T-helper 1 cell treated with Interleukin-12 subunit alpha and Interleukin-12 subunit beta and Interleukin-4 antibody, amounts not matched to agents 30 μg/mL and 1 μg/mL, for 36 hours (primary cell): ENCODE measurements around the gene KRAS.

Experiments used
- H3K27ac Mint-ChIP-seq: one replicate; pipeline ENCODE4 v1.8.0; 2021; ENCODE audit warnings: mild to moderate bottlenecking, mixed read lengths
- H3K27me3 Mint-ChIP-seq: one replicate; pipeline ENCODE4 v1.8.0; 2021; ENCODE audit warnings: low read depth, mixed read lengths
- H3K36me3 Mint-ChIP-seq: one replicate; pipeline ENCODE4 v1.8.0; 2021; ENCODE audit warnings: low read depth, mixed read lengths
- H3K4me1 Mint-ChIP-seq: one replicate; pipeline ENCODE4 v1.8.0; 2021; ENCODE audit warnings: low read depth, mixed read lengths
- H3K4me3 Mint-ChIP-seq: one replicate; pipeline ENCODE4 v1.8.0; 2021; ENCODE audit warnings: mild to moderate bottlenecking, moderate library complexity, mixed read lengths
- H3K9me3 Mint-ChIP-seq: one replicate; pipeline ENCODE4 v1.8.0; 2021; ENCODE audit warnings: mixed read lengths

The KRAS gene

GRCh38 chr12:25248137-25248536, 2.6 kb downstream of the KRAS start:
- no peak overlapping the region for H3K27ac Mint-ChIP-seq
- H3K4me1 Mint-ChIP-seq: peaks cover 25% of the 10 kb centered on the region

GRCh38 chr12:25245491-25245890, 5.2 kb downstream of the KRAS start:
- peaks cover 30% of the 10 kb centered on the region for H3K4me1 Mint-ChIP-seq

More at GRCh38 chr12:25248137-25248536, 2.6 kb downstream of the KRAS start:
- no peaks in the 10 kb centered on the region for H3K9me3 Mint-ChIP-seq
- no peak overlapping the region for H3K4me3 Mint-ChIP-seq
- H3K27me3 Mint-ChIP-seq: peaks cover 6% of the 10 kb centered on the region
- peaks cover 30% of the 10 kb centered on the region for H3K36me3 Mint-ChIP-seq

GRCh38 chr12:25243680-25243990, 7.1 kb downstream of the KRAS start:
- Mint-ChIP-seq H3K27ac (no peak overlapping the region), H3K27me3 (no peaks in the 10 kb centered on the region), H3K4me1 (peaks cover 31% of the 10 kb centered on the region), H3K9me3 (no peaks in the 10 kb centered on the region), H3K36me3 (peaks cover 40% of the 10 kb centered on the region), H3K4me3 (no peak overlapping the region)

More at GRCh38 chr12:25245491-25245890, 5.2 kb downstream of the KRAS start:
- no peak overlapping the region for H3K27ac Mint-ChIP-seq
- H3K27me3 Mint-ChIP-seq: no peaks in the 10 kb centered on the region
- H3K9me3 Mint-ChIP-seq: no peaks in the 10 kb centered on the region
- peaks cover 34% of the 10 kb centered on the region for H3K36me3 Mint-ChIP-seq
- no peak overlapping the region for H3K4me3 Mint-ChIP-seq

- Mint-ChIP-seq H3K36me3 (peaks cover 40% of the 10 kb centered on the region), H3K27ac (no peak overlapping the region), H3K4me1 (peaks cover 27% of the 10 kb centered on the region), H3K27me3 (no peaks in the 10 kb centered on the region), H3K9me3 (no peaks in the 10 kb centered on the region), H3K4me3 (no peak overlapping the region)
Observed at GRCh38 chr12:25242981-25243679, 7.6 kb downstream of the KRAS start.

- Mint-ChIP-seq H3K4me3 (no peak overlapping the region), H3K27ac (no peak overlapping the region), H3K9me3 (no peaks in the 10 kb centered on the region), H3K36me3 (peaks cover 43% of the 10 kb centered on the region), H3K27me3 (no peaks in the 10 kb centered on the region), H3K4me1 (peaks cover 21% of the 10 kb centered on the region)
Observed at GRCh38 chr12:25241167-25242020, 9.3 kb downstream of the KRAS start.

- Mint-ChIP-seq H3K27me3 (no peaks in the 10 kb centered on the region), H3K36me3 (peaks cover 25% of the 10 kb centered on the region), H3K27ac (no peak overlapping the region), H3K4me3 (no peak overlapping the region), H3K9me3 (no peaks in the 10 kb centered on the region), H3K4me1 (peaks cover 12% of the 10 kb centered on the region)
Observed at GRCh38 chr12:25236626-25237025, 14.1 kb downstream of the KRAS start.

GRCh38 chr12:25236190-25236589, 14.5 kb downstream of the KRAS start:
- Mint-ChIP-seq H3K27me3 (no peaks in the 10 kb centered on the region), H3K36me3 (peaks cover 25% of the 10 kb centered on the region), H3K4me1 (peaks cover 9% of the 10 kb centered on the region), H3K4me3 (no peak overlapping the region), H3K27ac (no peak overlapping the region), H3K9me3 (no peaks in the 10 kb centered on the region)

GRCh38 chr12:25213338-25213737, 37.4 kb downstream of the KRAS start:
- no peaks in the 10 kb centered on the region for H3K27me3 Mint-ChIP-seq
- H3K4me1 Mint-ChIP-seq: peaks cover 7% of the 10 kb centered on the region
- H3K27ac Mint-ChIP-seq: no peak overlapping the region
- no peaks in the 10 kb centered on the region for H3K9me3 Mint-ChIP-seq
- no peak overlapping the region for H3K4me3 Mint-ChIP-seq
- H3K36me3 Mint-ChIP-seq: peaks cover 16% of the 10 kb centered on the region

- H3K36me3 Mint-ChIP-seq: peaks cover 12% of the 10 kb centered on the region
- no peak overlapping the region for H3K27ac Mint-ChIP-seq
- no peaks in the 10 kb centered on the region for H3K27me3 Mint-ChIP-seq
- peaks cover 4% of the 10 kb centered on the region for H3K4me1 Mint-ChIP-seq
- no peak overlapping the region for H3K4me3 Mint-ChIP-seq
- H3K9me3 Mint-ChIP-seq: no peaks in the 10 kb centered on the region
Observed at GRCh38 chr12:25208554-25208953, 42.2 kb downstream of the KRAS start.

GRCh38 chr12:25207846-25208245, 42.9 kb downstream of the KRAS start:
- H3K4me3 Mint-ChIP-seq: no peak overlapping the region
- no peaks in the 10 kb centered on the region for H3K9me3 Mint-ChIP-seq
- H3K27ac Mint-ChIP-seq: no peak overlapping the region
- peaks cover 16% of the 10 kb centered on the region for H3K36me3 Mint-ChIP-seq
- H3K27me3 Mint-ChIP-seq: no peaks in the 10 kb centered on the region
- H3K4me1 Mint-ChIP-seq: peaks cover 4% of the 10 kb centered on the region

- Mint-ChIP-seq H3K27me3 (no peaks in the 10 kb centered on the region), H3K36me3 (peaks cover 18% of the 10 kb centered on the region), H3K4me3 (no peak overlapping the region), H3K27ac (no peak overlapping the region), H3K9me3 (no peaks in the 10 kb centered on the region), H3K4me1 (peaks cover 4% of the 10 kb centered on the region)
Observed at GRCh38 chr12:25207411-25207810, 43.3 kb downstream of the KRAS start.

- no peak overlapping the region for H3K27ac Mint-ChIP-seq
- H3K4me1 Mint-ChIP-seq: peaks cover 2% of the 10 kb centered on the region
- H3K27me3 Mint-ChIP-seq: no peaks in the 10 kb centered on the region
- H3K4me3 Mint-ChIP-seq: no peak overlapping the region
- no peaks in the 10 kb centered on the region for H3K9me3 Mint-ChIP-seq
- H3K36me3 Mint-ChIP-seq: peaks cover 26% of the 10 kb centered on the region
Observed at GRCh38 chr12:25202137-25202536, 48.6 kb downstream of the KRAS start.

- no peak overlapping the region for H3K27ac Mint-ChIP-seq
- no peaks in the 10 kb centered on the region for H3K27me3 Mint-ChIP-seq
- peaks cover 23% of the 10 kb centered on the region for H3K36me3 Mint-ChIP-seq
- H3K9me3 Mint-ChIP-seq: no peaks in the 10 kb centered on the region
- no peak overlapping the region for H3K4me3 Mint-ChIP-seq
- peaks cover 6% of the 10 kb centered on the region for H3K4me1 Mint-ChIP-seq
Observed at GRCh38 chr12:25200703-25201102, 50.0 kb downstream of the KRAS start.

GRCh38 chr12:25197608-25198007, 53.1 kb downstream of the KRAS start:
- Mint-ChIP-seq H3K27me3 (no peaks in the 10 kb centered on the region), H3K4me3 (no peak overlapping the region), H3K36me3 (peaks cover 21% of the 10 kb centered on the region), H3K9me3 (no peaks in the 10 kb centered on the region), H3K4me1 (peaks cover 23% of the 10 kb centered on the region), H3K27ac (no peak overlapping the region)
